Liver (tissue), 9 donors: Measurements from ENCODE around the gene ZFAND3. TPM values are rescaled to one million over a fixed set of nuclear protein-coding genes. Genes with fewer than 3 reads are reported as not detected.

Experiments
- DNase-seq: peaks from one replicate; pipeline ENCODE4 v3.0.0-alpha.2; 2017; ENCODE audit warnings: low spot score
- H3K27ac ChIP-seq, 2 donors: one replicate each; pipeline ENCODE4 v1.7.0; 2013; ENCODE audit warnings: inconsistent platforms in 2 of 2, low read length in 2 of 2, control low read depth in 1 of 2, low read depth in 1 of 2, mild to moderate bottlenecking in 1 of 2
- H3K27me3 ChIP-seq, 4 donors: one replicate each; pipeline versions ENCODE4 v1.6.1 to v1.7.0; 2013; ENCODE audit warnings: low read length in 3 of 4, inconsistent platforms in 1 of 4, mild to moderate bottlenecking in 1 of 4, moderate library complexity in 1 of 4; ENCODE audit not compliant: control insufficient read depth in 4 of 4, insufficient read depth in 4 of 4
- H3K36me3 ChIP-seq, 4 donors: one replicate each; pipeline versions ENCODE4 v1.6.1 to v1.7.0; 2013; ENCODE audit warnings: low read length in 3 of 4, mild to moderate bottlenecking in 3 of 4, low read depth in 1 of 4, moderate library complexity in 1 of 4; ENCODE audit not compliant: control insufficient read depth in 4 of 4, insufficient read depth in 3 of 4
- H3K4me1 ChIP-seq, 4 donors: one replicate each; pipeline versions ENCODE4 v1.6.1 to v1.7.0; 2013; ENCODE audit warnings: low read length in 3 of 4, mild to moderate bottlenecking in 3 of 4, moderate library complexity in 1 of 4; ENCODE audit not compliant: control insufficient read depth in 4 of 4, insufficient read depth in 4 of 4
- H3K4me3 ChIP-seq, 3 donors: one replicate each; pipeline versions ENCODE4 v1.6.1 to v1.7.0; 2013; ENCODE audit warnings: low read length in 3 of 3, control low read depth in 1 of 3, low read depth in 1 of 3, mild to moderate bottlenecking in 1 of 3
- H3K9ac ChIP-seq, 2 donors: one replicate each; pipeline ENCODE4 v1.7.0; 2013; ENCODE audit warnings: low read length in 2 of 2, mild to moderate bottlenecking in 2 of 2, moderate library complexity in 2 of 2, control low read depth in 1 of 2, low read depth in 1 of 2
- H3K9me3 ChIP-seq, 4 donors: one replicate each; pipeline versions ENCODE4 v1.6.1 to v1.7.0; 2013; ENCODE audit warnings: low read length in 3 of 4; ENCODE audit not compliant: control insufficient read depth in 4 of 4
- EGR1 ChIP-seq, 2 donors: IDR thresholded peaks; 2 replicates each; pipeline ENCODE4 v1.6.1; 2016 to 2018; ENCODE audit warnings: antibody characterized with exemption in 2 of 2, low read depth in 2 of 2
- FOXA1 ChIP-seq: IDR thresholded peaks from 2 replicates; pipeline ENCODE4 v1.6.1; 2016; ENCODE audit warnings: antibody characterized with exemption
- FOXA2 ChIP-seq: IDR thresholded peaks from 2 replicates; pipeline ENCODE4 v1.6.1; 2016; ENCODE audit warnings: antibody characterized with exemption
- GABPA ChIP-seq, 2 donors: IDR thresholded peaks in 1 of 2; conservative IDR thresholded peaks in 1 of 2; 2 replicates each; pipeline ENCODE4 v1.6.1; 2016; ENCODE audit warnings: antibody characterized with exemption in 2 of 2, mild to moderate bottlenecking in 1 of 2, moderate library complexity in 1 of 2
- HNF4A ChIP-seq, 2 donors: conservative IDR thresholded peaks; 2 replicates each; pipeline ENCODE4 v1.6.1; 2016; ENCODE audit warnings: antibody characterized with exemption in 2 of 2, mild to moderate bottlenecking in 2 of 2
- HNF4G ChIP-seq: IDR thresholded peaks from 2 replicates; pipeline ENCODE4 v1.6.1; 2016; ENCODE audit warnings: antibody characterized with exemption
- JUND ChIP-seq, 2 donors: IDR thresholded peaks; 2 replicates each; pipeline ENCODE4 v1.6.1; 2016; ENCODE audit warnings: antibody characterized with exemption in 2 of 2
- RAD21 ChIP-seq, 2 donors: IDR thresholded peaks; 2 replicates each; pipeline ENCODE4 v1.6.1; 2016; ENCODE audit warnings: antibody characterized with exemption in 2 of 2, mild to moderate bottlenecking in 2 of 2
- RXRA ChIP-seq, 2 donors: IDR thresholded peaks; 2 replicates each; pipeline ENCODE4 v1.6.1; 2017 to 2018; ENCODE audit warnings: antibody characterized with exemption in 2 of 2, mild to moderate bottlenecking in 1 of 2
- SP1 ChIP-seq: IDR thresholded peaks from 2 replicates; pipeline ENCODE4 v1.6.1; 2018; ENCODE audit warnings: antibody characterized with exemption, mild to moderate bottlenecking
- TAF1 ChIP-seq: conservative IDR thresholded peaks from 2 replicates; pipeline ENCODE4 v1.6.1; 2016; ENCODE audit warnings: antibody characterized with exemption, mild to moderate bottlenecking
- YY1 ChIP-seq: IDR thresholded peaks from 2 replicates; pipeline ENCODE4 v1.6.1; 2016; ENCODE audit warnings: antibody characterized with exemption, mild to moderate bottlenecking
- WGBS: extraction: QIAGEN DNeasy Blood & Tissue Kit; methylation state at CpG from one replicate; pipeline ENCODE4 v1.1.7; 2013; 5-methylcytosine and 5-hydroxymethylcytosine counted together
- polyA plus RNA-seq, 2 donors: library from polyadenylated mRNA; stranded (reverse) in 1 of 2; unstranded in 1 of 2; fragments of 200-250 nt in 1 of 2; fragments of >200 nt in 1 of 2; fragmentation: Nextera tagmentation in 1 of 2; extraction: Ambion mirVana in 1 of 2; gene quantifications; one replicate each; pipeline versions ENCODE4 v1.2.1 to v1.2.3, GENCODE V29; 2013 to 2015
- total RNA-seq, 2 donors: library from RNA; depleted of rRNA; stranded (reverse); fragments of >200 nt; gene quantifications; one replicate each; pipeline ENCODE4 v1.2.3, GENCODE V29; 2014
- TF ChIP-seq, protein P1 (sequence below): IDR thresholded peaks from 2 replicates; pipeline ENCODE4 v1.6.1; 2016; ENCODE audit warnings: antibody characterized with exemption
- TF ChIP-seq, protein P2 (sequence below): IDR thresholded peaks from 2 replicates; pipeline ENCODE4 v1.6.1; 2016; ENCODE audit warnings: antibody characterized with exemption, mild to moderate bottlenecking
- TF ChIP-seq, protein P3 (sequence below): IDR thresholded peaks from 2 replicates; pipeline ENCODE4 v1.6.1; 2016; ENCODE audit warnings: antibody characterized with exemption
- TF ChIP-seq, protein P4 (sequence below): IDR thresholded peaks from 2 replicates; pipeline ENCODE4 v1.6.1; 2016; ENCODE audit warnings: antibody characterized with exemption
- TF ChIP-seq, protein P5 (sequence below): fragments of 150-350 bp; IDR thresholded peaks from 2 replicates; pipeline ENCODE4 v1.5.1; 2017; ENCODE audit warnings: improper control_type of control experiment, low read depth, low read length; ENCODE audit not compliant: missing input control
- donor health status: healthy.
- donor health status: healthy.
- donor health status: healthy.
- donor health status: healthy.
- donor health status: healthy.

Gene ZFAND3
- total and polyA plus RNA-seq, 4 donors = 7.7 to 37.5 (median 23.1) TPM

DNA sequence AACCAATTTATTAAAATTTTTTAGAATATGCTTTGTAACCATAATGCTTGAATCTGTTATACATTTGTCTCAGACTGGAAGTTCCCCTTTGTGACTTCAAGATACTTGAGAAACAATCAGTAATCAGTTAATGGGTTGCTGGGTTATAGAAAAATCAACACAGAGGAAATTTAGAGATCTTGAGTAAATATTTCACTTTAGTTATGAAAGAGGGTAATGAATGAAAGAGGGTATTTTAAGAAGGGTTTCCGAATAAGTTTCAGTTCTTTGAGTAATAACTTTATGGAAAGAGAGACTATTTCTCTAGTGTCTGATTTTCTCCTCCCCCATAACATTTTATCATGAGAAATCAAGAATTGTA is 21.4 kb downstream of the ZFAND3 start:
- WGBS = 26% methylated on average over 1 of the region's 1 CpG
- no peaks in the 10 kb centered on the region for H3K27me3 ChIP-seq
- H3K9me3 ChIP-seq = no peaks in the 10 kb centered on the region
- no peak for DNase-seq
- peaks cover 16 to 30% (median 24%) of the 10 kb centered on the region in 4 donors for H3K4me1 ChIP-seq
- H3K4me3 ChIP-seq = no peak overlapping the region
- no peak overlapping the region for H3K27ac ChIP-seq
- no peaks in the 10 kb centered on the region for H3K36me3 ChIP-seq
- no peak overlapping the region for H3K9ac ChIP-seq
- no peak for TF ChIP-seq EGR1 (IDR thresholded peaks at IDR 0.05; ENCODE audit: low read depth in 2 of 2)
- TF ChIP-seq HNF4G = no peak
- TF ChIP-seq RAD21 (IDR thresholded peaks at IDR 0.05) = no peak
- no peak for TF ChIP-seq GABPA (IDR thresholded peaks at IDR 0.05 in 1 of 2, conservative IDR thresholded peaks at IDR 0.05 in 1 of 2)
- TF ChIP-seq JUND (IDR thresholded peaks at IDR 0.05) = no peak
- no peak for TF ChIP-seq HNF4A (conservative IDR thresholded peaks at IDR 0.05)
- TF ChIP-seq FOXA2 = no peak
- TF ChIP-seq TAF1 = no peak
- no peak for TF ChIP-seq RXRA (IDR thresholded peaks at IDR 0.05)
- no peak for TF ChIP-seq FOXA1
- TF ChIP-seq, protein P1, sequence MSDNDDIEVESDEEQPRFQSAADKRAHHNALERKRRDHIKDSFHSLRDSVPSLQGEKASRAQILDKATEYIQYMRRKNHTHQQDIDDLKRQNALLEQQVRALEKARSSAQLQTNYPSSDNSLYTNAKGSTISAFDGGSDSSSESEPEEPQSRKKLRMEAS = no peak
- TF ChIP-seq, protein P2, sequence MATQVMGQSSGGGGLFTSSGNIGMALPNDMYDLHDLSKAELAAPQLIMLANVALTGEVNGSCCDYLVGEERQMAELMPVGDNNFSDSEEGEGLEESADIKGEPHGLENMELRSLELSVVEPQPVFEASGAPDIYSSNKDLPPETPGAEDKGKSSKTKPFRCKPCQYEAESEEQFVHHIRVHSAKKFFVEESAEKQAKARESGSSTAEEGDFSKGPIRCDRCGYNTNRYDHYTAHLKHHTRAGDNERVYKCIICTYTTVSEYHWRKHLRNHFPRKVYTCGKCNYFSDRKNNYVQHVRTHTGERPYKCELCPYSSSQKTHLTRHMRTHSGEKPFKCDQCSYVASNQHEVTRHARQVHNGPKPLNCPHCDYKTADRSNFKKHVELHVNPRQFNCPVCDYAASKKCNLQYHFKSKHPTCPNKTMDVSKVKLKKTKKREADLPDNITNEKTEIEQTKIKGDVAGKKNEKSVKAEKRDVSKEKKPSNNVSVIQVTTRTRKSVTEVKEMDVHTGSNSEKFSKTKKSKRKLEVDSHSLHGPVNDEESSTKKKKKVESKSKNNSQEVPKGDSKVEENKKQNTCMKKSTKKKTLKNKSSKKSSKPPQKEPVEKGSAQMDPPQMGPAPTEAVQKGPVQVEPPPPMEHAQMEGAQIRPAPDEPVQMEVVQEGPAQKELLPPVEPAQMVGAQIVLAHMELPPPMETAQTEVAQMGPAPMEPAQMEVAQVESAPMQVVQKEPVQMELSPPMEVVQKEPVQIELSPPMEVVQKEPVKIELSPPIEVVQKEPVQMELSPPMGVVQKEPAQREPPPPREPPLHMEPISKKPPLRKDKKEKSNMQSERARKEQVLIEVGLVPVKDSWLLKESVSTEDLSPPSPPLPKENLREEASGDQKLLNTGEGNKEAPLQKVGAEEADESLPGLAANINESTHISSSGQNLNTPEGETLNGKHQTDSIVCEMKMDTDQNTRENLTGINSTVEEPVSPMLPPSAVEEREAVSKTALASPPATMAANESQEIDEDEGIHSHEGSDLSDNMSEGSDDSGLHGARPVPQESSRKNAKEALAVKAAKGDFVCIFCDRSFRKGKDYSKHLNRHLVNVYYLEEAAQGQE = no peak
- TF ChIP-seq, protein P3, sequence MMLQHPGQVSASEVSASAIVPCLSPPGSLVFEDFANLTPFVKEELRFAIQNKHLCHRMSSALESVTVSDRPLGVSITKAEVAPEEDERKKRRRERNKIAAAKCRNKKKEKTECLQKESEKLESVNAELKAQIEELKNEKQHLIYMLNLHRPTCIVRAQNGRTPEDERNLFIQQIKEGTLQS = no peak
- TF ChIP-seq YY1 = no peak
- TF ChIP-seq, protein P4, sequence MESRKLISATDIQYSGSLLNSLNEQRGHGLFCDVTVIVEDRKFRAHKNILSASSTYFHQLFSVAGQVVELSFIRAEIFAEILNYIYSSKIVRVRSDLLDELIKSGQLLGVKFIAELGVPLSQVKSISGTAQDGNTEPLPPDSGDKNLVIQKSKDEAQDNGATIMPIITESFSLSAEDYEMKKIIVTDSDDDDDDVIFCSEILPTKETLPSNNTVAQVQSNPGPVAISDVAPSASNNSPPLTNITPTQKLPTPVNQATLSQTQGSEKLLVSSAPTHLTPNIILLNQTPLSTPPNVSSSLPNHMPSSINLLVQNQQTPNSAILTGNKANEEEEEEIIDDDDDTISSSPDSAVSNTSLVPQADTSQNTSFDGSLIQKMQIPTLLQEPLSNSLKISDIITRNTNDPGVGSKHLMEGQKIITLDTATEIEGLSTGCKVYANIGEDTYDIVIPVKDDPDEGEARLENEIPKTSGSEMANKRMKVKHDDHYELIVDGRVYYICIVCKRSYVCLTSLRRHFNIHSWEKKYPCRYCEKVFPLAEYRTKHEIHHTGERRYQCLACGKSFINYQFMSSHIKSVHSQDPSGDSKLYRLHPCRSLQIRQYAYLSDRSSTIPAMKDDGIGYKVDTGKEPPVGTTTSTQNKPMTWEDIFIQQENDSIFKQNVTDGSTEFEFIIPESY = no peak
- TF ChIP-seq, protein P5, sequence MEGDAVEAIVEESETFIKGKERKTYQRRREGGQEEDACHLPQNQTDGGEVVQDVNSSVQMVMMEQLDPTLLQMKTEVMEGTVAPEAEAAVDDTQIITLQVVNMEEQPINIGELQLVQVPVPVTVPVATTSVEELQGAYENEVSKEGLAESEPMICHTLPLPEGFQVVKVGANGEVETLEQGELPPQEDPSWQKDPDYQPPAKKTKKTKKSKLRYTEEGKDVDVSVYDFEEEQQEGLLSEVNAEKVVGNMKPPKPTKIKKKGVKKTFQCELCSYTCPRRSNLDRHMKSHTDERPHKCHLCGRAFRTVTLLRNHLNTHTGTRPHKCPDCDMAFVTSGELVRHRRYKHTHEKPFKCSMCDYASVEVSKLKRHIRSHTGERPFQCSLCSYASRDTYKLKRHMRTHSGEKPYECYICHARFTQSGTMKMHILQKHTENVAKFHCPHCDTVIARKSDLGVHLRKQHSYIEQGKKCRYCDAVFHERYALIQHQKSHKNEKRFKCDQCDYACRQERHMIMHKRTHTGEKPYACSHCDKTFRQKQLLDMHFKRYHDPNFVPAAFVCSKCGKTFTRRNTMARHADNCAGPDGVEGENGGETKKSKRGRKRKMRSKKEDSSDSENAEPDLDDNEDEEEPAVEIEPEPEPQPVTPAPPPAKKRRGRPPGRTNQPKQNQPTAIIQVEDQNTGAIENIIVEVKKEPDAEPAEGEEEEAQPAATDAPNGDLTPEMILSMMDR = no peak
- no peak for TF ChIP-seq SP1
